ENCODE data around the gene CMTM2. TPM values are rescaled to one million over a fixed set of nuclear protein-coding genes. Genes with fewer than 3 reads are reported as not detected.

CMTM2 gene
- total and polyA plus RNA-seq, 2 donors (not counting 1 experiment from before 2014, with no cell fraction given) = not detected

GRCh38 chr16:66549284-66550131 is 29.8 kb upstream of the CMTM2 start, which contains the start of gene TK2:
TSS of gene TK2 (minus strand) at chr16:66550122. CDS start at chr16:66550061, 61 bp downstream.
- intact Hi-C loops (cut with micrococcal nuclease) = loop anchor here (1.0 to 2.0 kb wide), 2 partner anchors 10 to 55 kb away; partner anchors contain the start of gene CMTM3
- Mint-ChIP-seq H3K27me3 (no peaks in the 10 kb centered on the region), H3K4me1 (peaks cover 81% of the 10 kb centered on the region), H3K9me3 (ENCODE audit: insufficient read depth) (no peaks in the 10 kb centered on the region), H3K4me3 (peak within 1 kb of the TSS; percentile 87), H3K27ac (peak within 1 kb of the TSS; percentile 90)
- ATAC-seq (ENCODE audit: low read depth) = peak; percentile 29
- ChIA-PET POLR2A (interaction anchor here (0.7 to 3.1 kb wide), 3 partner anchors 10 to 32 kb away, joined by 3 to 21 read pairs (median 6); no protein-coding TSS in a partner anchor), CTCF (interaction anchor here (0.9 to 6.6 kb wide), 6 partner anchors 13 to 144 kb away, joined by 3 to 46 read pairs (median 7); no protein-coding TSS in a partner anchor)
- Histone ChIP-seq H3K4me2 (replicated peaks; ENCODE audit: low read depth, low read length, poor library complexity, severe bottlenecking) (peak within 1 kb of the TSS; percentile 89), H2AFZ (ENCODE audit: insufficient read depth, low read depth, low read length, poor library complexity, severe bottlenecking) (peak within 1 kb of the TSS; percentile 88), H3K27ac (ENCODE audit: low read length in 2 of 2) (peak within 1 kb of the TSS; percentile 73 to 85), H3K4me1 (ENCODE audit: control insufficient read depth in 2 of 2, insufficient read depth in 2 of 2, low read length in 2 of 2) (peaks cover 74 to 86% of the 10 kb centered on the region in 2 donors), H3K36me3 (replicated peaks in 1 of 2; ENCODE audit: control extremely low read depth in 1 of 2, control insufficient read depth in 1 of 2, extremely low read depth in 1 of 2, insufficient read depth in 2 of 2, low read length in 1 of 2) (no peaks in the 10 kb centered on the region), H3K27me3 (replicated peaks in 1 of 4; ENCODE audit: control extremely low read depth in 1 of 4, control insufficient read depth in 3 of 4, insufficient read depth in 4 of 4, low read length in 3 of 4) (no peaks in the 10 kb centered on the region), H3K4me3 (ENCODE audit: control extremely low read depth in 1 of 5, extremely low read depth in 1 of 5, insufficient read depth in 1 of 5, low read depth in 2 of 5, low read length in 4 of 5) (peak within 1 kb of the TSS; percentile 32 to 72 (median 62)), H3K9ac (ENCODE audit: low read length) (peak within 1 kb of the TSS; percentile 73), H3K9me3 (ENCODE audit: control extremely low read depth in 1 of 3, control insufficient read depth in 2 of 3, insufficient read depth in 1 of 3, low read length in 2 of 3) (no peaks in the 10 kb centered on the region), H4K20me1 (ENCODE audit: control insufficient read depth, insufficient read depth, low read length, poor library complexity, severe bottlenecking) (peaks cover 6% of the 10 kb centered on the region), H3K79me2 (ENCODE audit: control insufficient read depth, insufficient read depth, low read length) (peaks cover 28% of the 10 kb centered on the region)
- no peak for TF ChIP-seq CTCF (IDR thresholded peaks at IDR 0.05)
- TF ChIP-seq EZH2 (IDR thresholded peaks at IDR 0.05; ENCODE audit: borderline replicate concordance, insufficient read depth, low read depth, low read length, poor library complexity, severe bottlenecking) = no peak
- WGBS (ENCODE audit: insufficient coverage) = under 1% methylated on average over 79 of the region's 80 CpGs
- peak; percentile 76 for DNase-seq

Data from B cell (primary cell).